GM18505 (cell line): ENCODE results near the gene DPF3.

Experiments
- ATAC-seq: cut with Tn5 transposase; IDR thresholded peaks from one replicate; pipeline ENCODE4 v1.9.1; 2021; ENCODE audit not compliant: unreplicated experiment
- POLR2A ChIP-seq: IDR thresholded peaks from 4 replicates; pipeline ENCODE4 v1.6.1; 2011; ENCODE audit warnings: borderline replicate concordance; ENCODE audit not compliant: insufficient read depth, insufficient read length; ENCODE audit errors: extremely low read depth

The DPF3 gene

GRCh38 chr14:72686101-72686500 lies 207.8 kb downstream of the DPF3 start:
- TF ChIP-seq POLR2A: no peak
- ATAC-seq: no peak

- ATAC-seq: no peak
- no peak for TF ChIP-seq POLR2A
These were observed 208.4 kb downstream of the DPF3 start for GRCh38 chr14:72685456-72685855.

GRCh38 chr14:72683787-72684186 lies 210.1 kb downstream of the DPF3 start:
- ATAC-seq: no peak
- no peak for TF ChIP-seq POLR2A

DNA sequence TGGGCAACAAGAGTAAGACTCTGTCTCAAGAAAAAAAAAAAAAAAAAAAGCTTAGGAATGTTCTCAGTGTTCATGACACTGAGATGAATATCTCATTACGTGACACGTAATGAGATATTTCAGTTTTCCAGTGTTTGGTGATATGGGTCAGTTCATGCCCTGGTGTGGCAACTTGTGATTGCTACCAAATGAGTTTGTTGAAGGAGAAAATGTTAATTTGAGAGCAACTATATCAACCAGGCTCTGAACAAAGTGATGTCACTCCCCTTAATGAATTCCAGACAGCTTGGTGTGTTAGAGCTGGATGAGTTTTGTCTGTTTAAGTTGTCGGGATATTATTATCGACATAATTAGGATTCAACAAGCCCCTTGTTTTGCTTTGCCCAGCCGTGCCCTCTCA lies 211.7 kb downstream of the DPF3 start:
- no peak for TF ChIP-seq POLR2A
- no peak for ATAC-seq

- TF ChIP-seq POLR2A: no peak
- ATAC-seq: no peak
These were observed 212.9 kb downstream of the DPF3 start for GRCh38 chr14:72680853-72681640.

GRCh38 chr14:72679536-72680151 lies 214.3 kb downstream of the DPF3 start:
- TF ChIP-seq POLR2A: no peak
- no peak for ATAC-seq

DNA sequence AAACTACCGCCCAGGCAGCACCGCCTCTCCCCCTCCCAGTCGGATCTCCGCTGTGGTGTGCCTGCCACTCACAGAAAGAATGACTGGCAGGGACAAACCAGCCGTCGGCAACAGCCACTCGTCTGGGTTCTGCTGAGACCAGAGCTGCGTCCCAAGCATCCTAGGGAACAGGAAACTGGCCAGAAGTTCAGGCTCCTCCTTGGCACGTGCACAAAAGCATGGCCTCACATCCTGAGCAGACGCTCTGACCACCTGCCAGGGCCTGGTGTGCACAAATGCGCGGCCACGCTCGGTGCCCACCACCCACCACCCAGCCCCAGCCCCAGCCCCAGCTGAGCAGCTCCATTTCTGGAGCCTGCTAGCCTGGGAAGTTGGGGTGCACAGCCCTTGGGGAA lies 214.8 kb downstream of the DPF3 start:
- ATAC-seq: no peak
- no peak for TF ChIP-seq POLR2A

- no peak for TF ChIP-seq POLR2A
These were observed 215.5 kb downstream of the DPF3 start for GRCh38 chr14:72678356-72678755.

GRCh38 chr14:72677664-72678063 lies 216.2 kb downstream of the DPF3 start:
- ATAC-seq: no peak
- TF ChIP-seq POLR2A: no peak

More at GRCh38 chr14:72678356-72678755, 215.5 kb downstream of the DPF3 start:
- ATAC-seq: no peak

- no peak for ATAC-seq
- TF ChIP-seq POLR2A: no peak
These were observed 218.8 kb downstream of the DPF3 start for GRCh38 chr14:72675126-72675525.

DNA sequence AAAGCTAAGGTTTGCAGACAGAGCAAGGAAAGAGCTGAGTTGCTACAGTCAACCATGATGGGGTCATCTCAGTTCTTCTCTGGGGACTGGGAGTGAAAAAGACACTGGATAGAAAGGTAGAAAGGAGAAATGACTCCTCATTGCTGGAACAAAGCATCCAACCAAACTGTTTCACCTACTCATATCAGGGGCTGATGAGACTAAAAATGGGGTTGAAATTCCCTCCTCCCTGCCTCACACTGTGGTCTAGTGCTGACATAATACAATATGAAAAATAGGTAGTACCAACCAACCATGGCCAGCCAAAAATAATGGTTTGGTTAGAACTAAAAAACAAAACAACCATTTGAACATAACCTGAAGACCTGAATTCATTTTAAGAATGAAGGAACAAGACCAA lies 220.7 kb downstream of the DPF3 start:
- TF ChIP-seq POLR2A: no peak
- ATAC-seq: no peak

- TF ChIP-seq POLR2A: no peak
- ATAC-seq: no peak
These were observed 227.3 kb downstream of the DPF3 start for GRCh38 chr14:72666610-72667009.

GRCh38 chr14:72665259-72665658 lies 228.6 kb downstream of the DPF3 start:
- no peak for TF ChIP-seq POLR2A
- no peak for ATAC-seq

- ATAC-seq: no peak
- no peak for TF ChIP-seq POLR2A
These were observed 229.2 kb downstream of the DPF3 start for GRCh38 chr14:72664651-72665050.
